ENCODE results near the gene ZNF217.
"Not testable (repeated sequence)": the region's sequence is repeated elsewhere in the genome, so short reads cannot be mapped to it uniquely, and the experiment has no call there.

Gene ZNF217

GRCh38 chr20:53593466-53594007 is at the start of gene ZNF217:
Gene ZNF217, minus strand, starts transcription at chr20:53593839. Its CDS starts 11,013 bp downstream, at chr20:53582826.
- not testable (repeated sequence) for DNase-seq

GRCh38 chr20:53643031-53643832 is 49.6 kb upstream of the ZNF217 start:
- DNase-seq, result no peak

GRCh38 chr20:53642196-53643030 is 48.8 kb upstream of the ZNF217 start:
- no peak for DNase-seq

GRCh38 chr20:53639647-53640440 is 46.2 kb upstream of the ZNF217 start:
- DNase-seq, result no peak

- DNase-seq, result no peak
Observed at GRCh38 chr20:53639128-53639527, 45.5 kb upstream of the ZNF217 start.

GRCh38 chr20:53637310-53637709 is 43.7 kb upstream of the ZNF217 start:
- DNase-seq, result not testable (repeated sequence)

GRCh38 chr20:53636540-53637097 is 43.0 kb upstream of the ZNF217 start:
- no peak for DNase-seq

GRCh38 chr20:53635221-53635620 is 41.6 kb upstream of the ZNF217 start:
- DNase-seq, result no peak

GRCh38 chr20:53631909-53632662 is 38.4 kb upstream of the ZNF217 start:
- no peak for DNase-seq

GRCh38 chr20:53629436-53629835 is 35.8 kb upstream of the ZNF217 start:
- DNase-seq, result no peak

- not testable (repeated sequence) for DNase-seq
Observed at GRCh38 chr20:53628758-53629157, 35.1 kb upstream of the ZNF217 start.

GRCh38 chr20:53628076-53628475 is 34.4 kb upstream of the ZNF217 start:
- no peak for DNase-seq

- not testable (repeated sequence) for DNase-seq
Observed at GRCh38 chr20:53627001-53627400, 33.4 kb upstream of the ZNF217 start.

GRCh38 chr20:53626584-53626983 is 32.9 kb upstream of the ZNF217 start:
- DNase-seq, result no peak

GRCh38 chr20:53625311-53626129 is 31.9 kb upstream of the ZNF217 start:
- no peak for DNase-seq

GRCh38 chr20:53624927-53625250 is 31.2 kb upstream of the ZNF217 start:
- not testable (repeated sequence) for DNase-seq

- no peak for DNase-seq
Observed at GRCh38 chr20:53623454-53624211, 30.0 kb upstream of the ZNF217 start.

- no peak for DNase-seq
Observed at GRCh38 chr20:53623134-53623453, 29.5 kb upstream of the ZNF217 start.

- no peak for DNase-seq
Observed at GRCh38 chr20:53622247-53623133, 28.9 kb upstream of the ZNF217 start.

All from NCI-H1436 treated with DMSO at 0.1 percent for 48 hours (cell line).